ENCODE results near the gene DOCK4.

DNA sequence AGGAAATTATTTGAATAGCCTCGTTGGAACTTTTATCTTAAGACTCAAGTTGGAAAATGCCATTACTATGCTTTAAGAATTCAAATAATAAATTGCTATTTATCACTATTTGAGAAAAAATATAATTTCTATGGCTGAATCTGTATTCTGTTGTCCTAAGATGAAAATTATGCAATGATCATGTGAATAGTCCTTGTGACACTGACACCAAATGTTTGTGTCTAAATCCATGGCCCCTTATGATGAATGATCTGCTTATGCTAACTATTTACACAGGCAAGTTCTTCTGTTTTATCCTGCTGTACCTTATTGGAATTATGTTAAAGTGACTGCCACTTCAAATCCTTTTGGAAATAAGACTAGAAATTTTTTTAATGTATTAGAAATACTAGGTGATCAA, 208.7 kb downstream of the DOCK4 start:
- TF ChIP-seq POLR2AphosphoS5 (IDR thresholded peaks at IDR 0.05; ENCODE audit: low read depth), result no peak
- TF ChIP-seq, protein P1, sequence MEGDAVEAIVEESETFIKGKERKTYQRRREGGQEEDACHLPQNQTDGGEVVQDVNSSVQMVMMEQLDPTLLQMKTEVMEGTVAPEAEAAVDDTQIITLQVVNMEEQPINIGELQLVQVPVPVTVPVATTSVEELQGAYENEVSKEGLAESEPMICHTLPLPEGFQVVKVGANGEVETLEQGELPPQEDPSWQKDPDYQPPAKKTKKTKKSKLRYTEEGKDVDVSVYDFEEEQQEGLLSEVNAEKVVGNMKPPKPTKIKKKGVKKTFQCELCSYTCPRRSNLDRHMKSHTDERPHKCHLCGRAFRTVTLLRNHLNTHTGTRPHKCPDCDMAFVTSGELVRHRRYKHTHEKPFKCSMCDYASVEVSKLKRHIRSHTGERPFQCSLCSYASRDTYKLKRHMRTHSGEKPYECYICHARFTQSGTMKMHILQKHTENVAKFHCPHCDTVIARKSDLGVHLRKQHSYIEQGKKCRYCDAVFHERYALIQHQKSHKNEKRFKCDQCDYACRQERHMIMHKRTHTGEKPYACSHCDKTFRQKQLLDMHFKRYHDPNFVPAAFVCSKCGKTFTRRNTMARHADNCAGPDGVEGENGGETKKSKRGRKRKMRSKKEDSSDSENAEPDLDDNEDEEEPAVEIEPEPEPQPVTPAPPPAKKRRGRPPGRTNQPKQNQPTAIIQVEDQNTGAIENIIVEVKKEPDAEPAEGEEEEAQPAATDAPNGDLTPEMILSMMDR (IDR thresholded peaks at IDR 0.05; ENCODE audit: insufficient read depth, low read length), result no peak
- TF ChIP-seq, protein P2, sequence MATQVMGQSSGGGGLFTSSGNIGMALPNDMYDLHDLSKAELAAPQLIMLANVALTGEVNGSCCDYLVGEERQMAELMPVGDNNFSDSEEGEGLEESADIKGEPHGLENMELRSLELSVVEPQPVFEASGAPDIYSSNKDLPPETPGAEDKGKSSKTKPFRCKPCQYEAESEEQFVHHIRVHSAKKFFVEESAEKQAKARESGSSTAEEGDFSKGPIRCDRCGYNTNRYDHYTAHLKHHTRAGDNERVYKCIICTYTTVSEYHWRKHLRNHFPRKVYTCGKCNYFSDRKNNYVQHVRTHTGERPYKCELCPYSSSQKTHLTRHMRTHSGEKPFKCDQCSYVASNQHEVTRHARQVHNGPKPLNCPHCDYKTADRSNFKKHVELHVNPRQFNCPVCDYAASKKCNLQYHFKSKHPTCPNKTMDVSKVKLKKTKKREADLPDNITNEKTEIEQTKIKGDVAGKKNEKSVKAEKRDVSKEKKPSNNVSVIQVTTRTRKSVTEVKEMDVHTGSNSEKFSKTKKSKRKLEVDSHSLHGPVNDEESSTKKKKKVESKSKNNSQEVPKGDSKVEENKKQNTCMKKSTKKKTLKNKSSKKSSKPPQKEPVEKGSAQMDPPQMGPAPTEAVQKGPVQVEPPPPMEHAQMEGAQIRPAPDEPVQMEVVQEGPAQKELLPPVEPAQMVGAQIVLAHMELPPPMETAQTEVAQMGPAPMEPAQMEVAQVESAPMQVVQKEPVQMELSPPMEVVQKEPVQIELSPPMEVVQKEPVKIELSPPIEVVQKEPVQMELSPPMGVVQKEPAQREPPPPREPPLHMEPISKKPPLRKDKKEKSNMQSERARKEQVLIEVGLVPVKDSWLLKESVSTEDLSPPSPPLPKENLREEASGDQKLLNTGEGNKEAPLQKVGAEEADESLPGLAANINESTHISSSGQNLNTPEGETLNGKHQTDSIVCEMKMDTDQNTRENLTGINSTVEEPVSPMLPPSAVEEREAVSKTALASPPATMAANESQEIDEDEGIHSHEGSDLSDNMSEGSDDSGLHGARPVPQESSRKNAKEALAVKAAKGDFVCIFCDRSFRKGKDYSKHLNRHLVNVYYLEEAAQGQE (IDR thresholded peaks at IDR 0.05; ENCODE audit: insufficient replicate concordance, low read depth), result no peak
- no peak for TF ChIP-seq GABPA (IDR thresholded peaks at IDR 0.05; ENCODE audit: low read depth)
